Endothelial cell of umbilical vein (primary cell): ENCODE data around the gene ZNF462.

ENCODE experiments used
- EZH2 ChIP-seq: IDR thresholded peaks from 2 replicates; pipeline ENCODE4 v1.6.1; 2012; ENCODE audit warnings: borderline replicate concordance, low read depth, mild to moderate bottlenecking, moderate library complexity, low read length, inconsistent platforms; ENCODE audit not compliant: severe bottlenecking
- FOS ChIP-seq: IDR thresholded peaks from 2 replicates; pipeline ENCODE4 v1.6.1; 2011; ENCODE audit warnings: mild to moderate bottlenecking, low read length, moderate library complexity, borderline replicate concordance; ENCODE audit not compliant: insufficient read depth
- GATA2 ChIP-seq: IDR thresholded peaks from 2 replicates; pipeline ENCODE4 v1.7.0; 2011; ENCODE audit warnings: low read depth, mild to moderate bottlenecking, moderate library complexity, mixed read lengths, low read length; ENCODE audit not compliant: insufficient read length, insufficient read depth
- MYC ChIP-seq: IDR thresholded peaks from one replicate; pipeline ENCODE4 v1.6.1; 2011; ENCODE audit warnings: mild to moderate bottlenecking, low read depth, low read length
- POLR2A ChIP-seq: IDR thresholded peaks from 2 replicates; pipeline ENCODE4 v1.6.1; 2012; ENCODE audit warnings: low read depth, mild to moderate bottlenecking, control low read depth, low read length
- POLR2AphosphoS5 ChIP-seq: IDR thresholded peaks from 2 replicates; pipeline ENCODE4 v1.6.1; 2012; ENCODE audit warnings: low read depth, mild to moderate bottlenecking, control low read depth, low read length, moderate library complexity; ENCODE audit not compliant: insufficient read depth
- TF ChIP-seq, protein P1 (sequence below), 2 donors: IDR thresholded peaks; 1 replicate in 1 of 2; 2 replicates in 1 of 2; pipeline ENCODE4 v1.5.1; 2011; ENCODE audit warnings: low read length in 2 of 2, mild to moderate bottlenecking in 2 of 2, moderate library complexity in 2 of 2, control low read depth in 1 of 2, inconsistent platforms in 1 of 2, low read depth in 1 of 2; ENCODE audit not compliant: insufficient read depth in 1 of 2; ENCODE audit errors: extremely low read depth in 1 of 2
- TF ChIP-seq, protein P2 (sequence below): IDR thresholded peaks from 2 replicates; pipeline ENCODE4 v1.6.1; 2011; ENCODE audit not compliant: insufficient read depth, insufficient read length

DNA sequence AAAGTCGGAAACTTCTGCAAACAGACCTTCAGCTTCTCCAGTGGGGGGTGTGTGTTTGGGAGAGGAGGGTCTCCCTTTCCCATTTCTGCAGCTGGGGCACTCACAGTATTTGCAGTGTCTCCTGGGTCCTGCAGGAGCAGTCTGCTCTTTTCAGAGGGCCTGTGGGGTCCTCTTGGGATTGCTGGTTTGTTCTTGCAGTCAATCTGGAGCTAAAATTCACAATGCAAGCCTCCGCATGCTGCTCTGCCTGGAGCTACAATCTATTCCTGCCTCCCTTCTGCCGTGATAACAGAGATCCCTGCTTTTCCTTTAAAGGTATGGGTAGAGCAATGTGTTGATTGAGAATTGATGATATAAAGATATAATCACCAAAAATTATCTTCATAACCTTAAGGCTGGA is 43.2 kb downstream of the ZNF462 start:
- TF ChIP-seq, protein P1, sequence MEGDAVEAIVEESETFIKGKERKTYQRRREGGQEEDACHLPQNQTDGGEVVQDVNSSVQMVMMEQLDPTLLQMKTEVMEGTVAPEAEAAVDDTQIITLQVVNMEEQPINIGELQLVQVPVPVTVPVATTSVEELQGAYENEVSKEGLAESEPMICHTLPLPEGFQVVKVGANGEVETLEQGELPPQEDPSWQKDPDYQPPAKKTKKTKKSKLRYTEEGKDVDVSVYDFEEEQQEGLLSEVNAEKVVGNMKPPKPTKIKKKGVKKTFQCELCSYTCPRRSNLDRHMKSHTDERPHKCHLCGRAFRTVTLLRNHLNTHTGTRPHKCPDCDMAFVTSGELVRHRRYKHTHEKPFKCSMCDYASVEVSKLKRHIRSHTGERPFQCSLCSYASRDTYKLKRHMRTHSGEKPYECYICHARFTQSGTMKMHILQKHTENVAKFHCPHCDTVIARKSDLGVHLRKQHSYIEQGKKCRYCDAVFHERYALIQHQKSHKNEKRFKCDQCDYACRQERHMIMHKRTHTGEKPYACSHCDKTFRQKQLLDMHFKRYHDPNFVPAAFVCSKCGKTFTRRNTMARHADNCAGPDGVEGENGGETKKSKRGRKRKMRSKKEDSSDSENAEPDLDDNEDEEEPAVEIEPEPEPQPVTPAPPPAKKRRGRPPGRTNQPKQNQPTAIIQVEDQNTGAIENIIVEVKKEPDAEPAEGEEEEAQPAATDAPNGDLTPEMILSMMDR (IDR thresholded peaks at IDR 0.05; ENCODE audit: extremely low read depth in 1 of 2, insufficient read depth in 1 of 2, low read depth in 1 of 2, low read length in 2 of 2) = no peak
- no peak for TF ChIP-seq POLR2A
- TF ChIP-seq POLR2AphosphoS5 = no peak
- TF ChIP-seq FOS = no peak
- TF ChIP-seq EZH2 = no peak
- TF ChIP-seq, protein P2, sequence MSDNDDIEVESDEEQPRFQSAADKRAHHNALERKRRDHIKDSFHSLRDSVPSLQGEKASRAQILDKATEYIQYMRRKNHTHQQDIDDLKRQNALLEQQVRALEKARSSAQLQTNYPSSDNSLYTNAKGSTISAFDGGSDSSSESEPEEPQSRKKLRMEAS = no peak
- no peak for TF ChIP-seq MYC
- TF ChIP-seq GATA2 = no peak
